GM18519 (cell line): ENCODE data around the gene GNG10.

Source experiments
- ATAC-seq: cut with Tn5 transposase; IDR thresholded peaks from one replicate; pipeline ENCODE4 v1.9.1; 2021; ENCODE audit warnings: mild to moderate bottlenecking, moderate library complexity; ENCODE audit not compliant: unreplicated experiment, low FRiP score

Gene GNG10

GRCh38 chr9:111715471-111715870, 54.1 kb downstream of the GNG10 start:
- ATAC-seq = no peak

- ATAC-seq = no peak
Measured at GRCh38 chr9:111719541-111719940, 58.1 kb downstream of the GNG10 start.
